ENCODE measurements around the gene MRPL24.

The MRPL24 gene

DNA sequence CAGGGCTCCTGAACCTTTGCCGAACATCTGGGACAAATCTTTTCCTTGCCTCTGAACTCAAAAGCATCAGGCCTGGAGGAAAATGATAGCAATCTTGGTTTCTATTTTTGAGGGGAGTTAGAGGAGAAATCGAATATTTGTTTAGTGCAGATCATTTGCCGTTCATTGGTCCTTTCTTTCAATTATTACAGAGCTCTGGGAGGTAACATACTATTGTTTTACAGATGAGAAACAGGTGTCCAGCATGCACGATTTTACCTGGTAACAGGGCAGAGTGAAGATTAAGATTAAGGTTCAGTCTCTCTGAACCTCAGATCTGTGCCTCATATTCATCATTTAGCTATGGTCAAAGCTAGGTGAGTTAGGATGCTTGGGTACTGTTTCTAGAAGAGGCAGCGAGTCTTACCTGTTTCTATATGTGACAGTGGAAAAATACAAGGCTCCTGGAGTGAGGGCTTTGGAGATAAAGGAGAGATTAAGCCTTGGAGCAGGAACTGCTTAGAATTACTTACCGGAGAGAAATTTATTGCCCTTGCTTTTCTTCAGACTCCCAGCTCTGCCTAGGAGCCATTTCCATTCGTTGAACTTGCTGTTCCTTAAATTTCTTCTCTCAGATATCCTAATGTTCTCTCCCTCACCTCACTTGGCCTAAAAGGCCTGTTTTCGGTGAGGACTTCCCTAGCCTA is 27.9 kb upstream of the MRPL24 start:
- Histone ChIP-seq H3K9me3 (ENCODE audit: control insufficient read depth, insufficient read depth, low read depth, low read length) (no peaks in the 10 kb centered on the region), H3K27ac (ENCODE audit: extremely low read depth, low read depth, low read length) (peak overlapping the region; percentile 94), H3K36me3 (ENCODE audit: control insufficient read depth in 2 of 2, insufficient read depth in 1 of 2, low read length in 2 of 2) (peaks cover 4 to 48% of the 10 kb centered on the region in 2 experiments; a peak in 2 of 3 replicates), H3K4me1 (ENCODE audit: control insufficient read depth, insufficient read depth, low read length) (peaks cover 8% of the 10 kb centered on the region), H3K4me3 (ENCODE audit: low read depth, low read length) (peak overlapping the region; percentile 92)
- ChIA-PET CTCF (interaction anchor here (0.8 to 5.0 kb wide), 7 partner anchors 23 to 122 kb away, joined by 3 to 28 read pairs (median 4); partner anchors contain the start of genes ISG20L2, METTL25B, MRPL24 and NTRK1), POLR2A (interaction anchor here (0.5 to 3.9 kb wide), 3 partner anchors 17 to 28 kb away, joined by 5 to 110 read pairs (median 19); partner anchors contain the start of genes HDGF and MRPL24)
- TF ChIP-seq KLF10 (tag by site-specific recombination; IDR thresholded peaks at IDR 0.05) (no peak), ZNF335 (tag by site-specific recombination; conservative IDR thresholded peaks at IDR 0.05) (peak; percentile 58; the same call in 1 of the 2 replicates), ZNF132 (tag by site-specific recombination; IDR thresholded peaks at IDR 0.05; ENCODE audit: borderline replicate concordance) (no peak), ZNF350 (tag by site-specific recombination; IDR thresholded peaks at IDR 0.05) (no peak)

DNA sequence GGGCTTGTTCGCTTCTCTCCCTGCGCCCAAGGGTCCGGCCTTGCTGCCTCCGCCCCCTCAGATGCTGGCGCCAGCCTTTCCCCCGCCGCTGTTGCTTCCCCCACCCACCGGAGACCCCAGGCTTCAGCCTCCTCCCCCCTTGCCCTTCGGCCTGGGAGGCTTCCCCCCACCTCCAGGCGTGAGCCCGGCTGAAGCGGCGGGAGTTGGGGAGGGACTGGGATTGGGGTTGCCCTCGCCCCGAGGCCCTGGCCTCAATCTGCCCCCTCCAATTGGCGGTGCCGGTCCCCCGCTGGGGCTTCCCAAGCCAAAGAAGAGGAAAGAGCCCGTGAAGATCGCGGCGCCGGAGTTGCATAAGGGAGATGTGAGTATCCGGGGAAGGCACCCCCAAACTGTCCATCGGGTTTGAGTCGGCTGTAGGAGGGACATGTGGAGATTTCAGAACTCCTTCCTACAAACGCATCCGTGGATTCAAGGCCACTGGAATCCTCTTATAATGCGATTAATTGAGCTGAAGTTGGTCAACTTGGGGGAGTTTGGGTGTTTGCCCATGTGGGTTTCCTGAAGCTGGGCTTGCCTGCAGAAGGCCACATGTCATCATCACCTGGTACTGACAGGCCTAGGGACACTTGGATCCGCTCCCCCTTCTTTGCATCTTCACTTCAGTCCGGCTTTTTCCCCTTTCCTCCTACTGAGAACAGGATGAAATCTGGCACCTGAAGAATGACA is 27.2 kb upstream of the MRPL24 start:
- peaks cover 4 to 41% of the 10 kb centered on the region in 2 experiments; a peak in 2 of 3 replicates for H3K36me3 ChIP-seq (ENCODE audit: control insufficient read depth in 2 of 2, insufficient read depth in 1 of 2, low read length in 2 of 2)
- POLR2A ChIA-PET, result interaction anchor here (0.9 to 3.9 kb wide), 11 partner anchors 11 to 144 kb away, joined by 3 to 110 read pairs (median 6); partner anchors contain the start of genes HDGF, ISG20L2, METTL25B and MRPL24
- peak overlapping the region; percentile 94 for H3K27ac ChIP-seq (ENCODE audit: extremely low read depth, low read depth, low read length)
- H3K4me3 ChIP-seq (ENCODE audit: low read depth, low read length), result peak overlapping the region; percentile 92
- H3K9me3 ChIP-seq (ENCODE audit: control insufficient read depth, insufficient read depth, low read depth, low read length), result no peaks in the 10 kb centered on the region
- CTCF ChIA-PET, result interaction anchor here (0.7 to 5.0 kb wide), 10 partner anchors 22 to 160 kb away, joined by 3 to 28 read pairs (median 4); partner anchors contain the start of genes ISG20L2, METTL25B, MRPL24 and NTRK1
- H3K4me1 ChIP-seq (ENCODE audit: control insufficient read depth, insufficient read depth, low read length), result peaks cover 8% of the 10 kb centered on the region
- TF ChIP-seq HOXA7 (CRISPR knock-in tag; IDR thresholded peaks at IDR 0.05; ENCODE audit: borderline replicate concordance) (no peak), HOXD13 (CRISPR knock-in tag; IDR thresholded peaks at IDR 0.05; ENCODE audit: borderline replicate concordance) (no peak; the same call in 1 of the 2 replicates), ZNF558 (tag by site-specific recombination; IDR thresholded peaks at IDR 0.05) (no peak), ZIC2 (tag by site-specific recombination; IDR thresholded peaks at IDR 0.05) (peak; percentile 46; the same call in 1 of the 2 replicates), ZNF561 (tag by site-specific recombination; IDR thresholded peaks at IDR 0.05; ENCODE audit: borderline replicate concordance) (no peak), ZNF843 (tag by site-specific recombination; IDR thresholded peaks at IDR 0.05) (no peak), ZNF341 (tag by site-specific recombination; IDR thresholded peaks at IDR 0.05; ENCODE audit: low read depth) (peak; percentile 98), ZNF23 (tag by site-specific recombination; IDR thresholded peaks at IDR 0.05; ENCODE audit: borderline replicate concordance) (no peak), SP7 (tag by site-specific recombination; IDR thresholded peaks at IDR 0.05) (no peak; the same call in 1 of the 2 replicates), GLI2 (tag by site-specific recombination; IDR thresholded peaks at IDR 0.05; ENCODE audit: borderline replicate concordance, low read depth) (no peak), ZNF626 (tag by site-specific recombination; IDR thresholded peaks at IDR 0.05) (no peak), FEZF1 (tag by site-specific recombination; IDR thresholded peaks at IDR 0.05) (no peak), ZNF610 (tag by site-specific recombination; IDR thresholded peaks at IDR 0.05; ENCODE audit: borderline replicate concordance) (no peak), ZNF530 (tag by site-specific recombination; IDR thresholded peaks at IDR 0.05; ENCODE audit: low read depth) (no peak), ZNF777 (tag by site-specific recombination; IDR thresholded peaks at IDR 0.05; ENCODE audit: borderline replicate concordance) (no peak)
- TF ChIP-seq, protein P1, sequence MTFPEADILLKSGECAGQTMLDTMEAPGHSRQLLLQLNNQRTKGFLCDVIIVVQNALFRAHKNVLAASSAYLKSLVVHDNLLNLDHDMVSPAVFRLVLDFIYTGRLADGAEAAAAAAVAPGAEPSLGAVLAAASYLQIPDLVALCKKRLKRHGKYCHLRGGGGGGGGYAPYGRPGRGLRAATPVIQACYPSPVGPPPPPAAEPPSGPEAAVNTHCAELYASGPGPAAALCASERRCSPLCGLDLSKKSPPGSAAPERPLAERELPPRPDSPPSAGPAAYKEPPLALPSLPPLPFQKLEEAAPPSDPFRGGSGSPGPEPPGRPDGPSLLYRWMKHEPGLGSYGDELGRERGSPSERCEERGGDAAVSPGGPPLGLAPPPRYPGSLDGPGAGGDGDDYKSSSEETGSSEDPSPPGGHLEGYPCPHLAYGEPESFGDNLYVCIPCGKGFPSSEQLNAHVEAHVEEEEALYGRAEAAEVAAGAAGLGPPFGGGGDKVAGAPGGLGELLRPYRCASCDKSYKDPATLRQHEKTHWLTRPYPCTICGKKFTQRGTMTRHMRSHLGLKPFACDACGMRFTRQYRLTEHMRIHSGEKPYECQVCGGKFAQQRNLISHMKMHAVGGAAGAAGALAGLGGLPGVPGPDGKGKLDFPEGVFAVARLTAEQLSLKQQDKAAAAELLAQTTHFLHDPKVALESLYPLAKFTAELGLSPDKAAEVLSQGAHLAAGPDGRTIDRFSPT (tag by site-specific recombination; IDR thresholded peaks at IDR 0.05), result no peak
- TF ChIP-seq, protein P2, sequence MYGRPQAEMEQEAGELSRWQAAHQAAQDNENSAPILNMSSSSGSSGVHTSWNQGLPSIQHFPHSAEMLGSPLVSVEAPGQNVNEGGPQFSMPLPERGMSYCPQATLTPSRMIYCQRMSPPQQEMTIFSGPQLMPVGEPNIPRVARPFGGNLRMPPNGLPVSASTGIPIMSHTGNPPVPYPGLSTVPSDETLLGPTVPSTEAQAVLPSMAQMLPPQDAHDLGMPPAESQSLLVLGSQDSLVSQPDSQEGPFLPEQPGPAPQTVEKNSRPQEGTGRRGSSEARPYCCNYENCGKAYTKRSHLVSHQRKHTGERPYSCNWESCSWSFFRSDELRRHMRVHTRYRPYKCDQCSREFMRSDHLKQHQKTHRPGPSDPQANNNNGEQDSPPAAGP (tag by site-specific recombination; IDR thresholded peaks at IDR 0.05), result no peak
- TF ChIP-seq, protein P3, sequence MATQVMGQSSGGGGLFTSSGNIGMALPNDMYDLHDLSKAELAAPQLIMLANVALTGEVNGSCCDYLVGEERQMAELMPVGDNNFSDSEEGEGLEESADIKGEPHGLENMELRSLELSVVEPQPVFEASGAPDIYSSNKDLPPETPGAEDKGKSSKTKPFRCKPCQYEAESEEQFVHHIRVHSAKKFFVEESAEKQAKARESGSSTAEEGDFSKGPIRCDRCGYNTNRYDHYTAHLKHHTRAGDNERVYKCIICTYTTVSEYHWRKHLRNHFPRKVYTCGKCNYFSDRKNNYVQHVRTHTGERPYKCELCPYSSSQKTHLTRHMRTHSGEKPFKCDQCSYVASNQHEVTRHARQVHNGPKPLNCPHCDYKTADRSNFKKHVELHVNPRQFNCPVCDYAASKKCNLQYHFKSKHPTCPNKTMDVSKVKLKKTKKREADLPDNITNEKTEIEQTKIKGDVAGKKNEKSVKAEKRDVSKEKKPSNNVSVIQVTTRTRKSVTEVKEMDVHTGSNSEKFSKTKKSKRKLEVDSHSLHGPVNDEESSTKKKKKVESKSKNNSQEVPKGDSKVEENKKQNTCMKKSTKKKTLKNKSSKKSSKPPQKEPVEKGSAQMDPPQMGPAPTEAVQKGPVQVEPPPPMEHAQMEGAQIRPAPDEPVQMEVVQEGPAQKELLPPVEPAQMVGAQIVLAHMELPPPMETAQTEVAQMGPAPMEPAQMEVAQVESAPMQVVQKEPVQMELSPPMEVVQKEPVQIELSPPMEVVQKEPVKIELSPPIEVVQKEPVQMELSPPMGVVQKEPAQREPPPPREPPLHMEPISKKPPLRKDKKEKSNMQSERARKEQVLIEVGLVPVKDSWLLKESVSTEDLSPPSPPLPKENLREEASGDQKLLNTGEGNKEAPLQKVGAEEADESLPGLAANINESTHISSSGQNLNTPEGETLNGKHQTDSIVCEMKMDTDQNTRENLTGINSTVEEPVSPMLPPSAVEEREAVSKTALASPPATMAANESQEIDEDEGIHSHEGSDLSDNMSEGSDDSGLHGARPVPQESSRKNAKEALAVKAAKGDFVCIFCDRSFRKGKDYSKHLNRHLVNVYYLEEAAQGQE (tag by site-specific recombination; IDR thresholded peaks at IDR 0.05), result 0 out of 2 replicates have a peak, but pooled peaks have one; percentile 2
- TF ChIP-seq, protein P4, sequence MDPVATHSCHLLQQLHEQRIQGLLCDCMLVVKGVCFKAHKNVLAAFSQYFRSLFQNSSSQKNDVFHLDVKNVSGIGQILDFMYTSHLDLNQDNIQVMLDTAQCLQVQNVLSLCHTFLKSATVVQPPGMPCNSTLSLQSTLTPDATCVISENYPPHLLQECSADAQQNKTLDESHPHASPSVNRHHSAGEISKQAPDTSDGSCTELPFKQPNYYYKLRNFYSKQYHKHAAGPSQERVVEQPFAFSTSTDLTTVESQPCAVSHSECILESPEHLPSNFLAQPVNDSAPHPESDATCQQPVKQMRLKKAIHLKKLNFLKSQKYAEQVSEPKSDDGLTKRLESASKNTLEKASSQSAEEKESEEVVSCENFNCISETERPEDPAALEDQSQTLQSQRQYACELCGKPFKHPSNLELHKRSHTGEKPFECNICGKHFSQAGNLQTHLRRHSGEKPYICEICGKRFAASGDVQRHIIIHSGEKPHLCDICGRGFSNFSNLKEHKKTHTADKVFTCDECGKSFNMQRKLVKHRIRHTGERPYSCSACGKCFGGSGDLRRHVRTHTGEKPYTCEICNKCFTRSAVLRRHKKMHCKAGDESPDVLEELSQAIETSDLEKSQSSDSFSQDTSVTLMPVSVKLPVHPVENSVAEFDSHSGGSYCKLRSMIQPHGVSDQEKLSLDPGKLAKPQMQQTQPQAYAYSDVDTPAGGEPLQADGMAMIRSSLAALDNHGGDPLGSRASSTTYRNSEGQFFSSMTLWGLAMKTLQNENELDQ (tag by site-specific recombination; IDR thresholded peaks at IDR 0.05; ENCODE audit: low read depth), result no peak

Data from HEK293 (cell line).